Body of pancreas (tissue), 4 donors: Measurements from ENCODE around the gene PTPRJ.

Source experiments
- CTCF ChIP-seq, 7 experiments: fragments of 450-650 bp in 4 of 7; fragments of 200-600 bp in 3 of 7; sonication (generic) in 3 of 7; IDR thresholded peaks; one replicate each; pipeline ENCODE4 v1.5.1; 2016 to 2019; ENCODE audit warnings: antibody characterized with exemption in 7 of 7
- POLR2A ChIP-seq, 3 donors: fragments of 450-650 bp; IDR thresholded peaks; one replicate each; pipeline ENCODE4 v1.6.1; 2016; ENCODE audit warnings: antibody characterized with exemption in 3 of 3, mild to moderate bottlenecking in 2 of 3

GRCh38 chr11:48138222-48138621, 157.9 kb downstream of the PTPRJ start:
- TF ChIP-seq CTCF (IDR thresholded peaks at IDR 0.05) (no peak), POLR2A (IDR thresholded peaks at IDR 0.05) (no peak)
